PC-3 (cell line): Measurements from ENCODE around the gene FOXE1. TPM values are rescaled to one million over a fixed set of nuclear protein-coding genes. Genes with fewer than 3 reads are reported as not detected.

Source experiments
- ATAC-seq: fragments of 200-7000 bp; cut with Tn5 transposase; 2 replicates; pipeline ENCODE4 v1.9.1; 2020; ENCODE audit warnings: mild to moderate bottlenecking, moderate library complexity
- BruUV-seq: library from RNA; stranded (reverse); fragments of 400-500 nt; replicated peaks from 2 replicates; lab custom pipeline; 2021; lab: Mats Ljungman, UMichigan
- CTCF ChIA-PET: fragments of 300-600 bp; sonication (Branson Sonifier 250); formaldehyde crosslinking; loops from one replicate; lab custom pipeline; 2022; ENCODE audit warnings: antibody characterized with exemption; lab: Charles Lee
- POLR2A ChIA-PET: fragments of 300-600 bp; sonication (Branson Sonifier 250); formaldehyde crosslinking; loops from one replicate; lab custom pipeline; 2022; ENCODE audit warnings: antibody characterized with exemption; ENCODE audit not compliant: unreplicated experiment; lab: Charles Lee
- DNase-seq: peaks from one replicate; pipeline ENCODE4 v3.0.0-alpha.2; 2015
- H2AFZ ChIP-seq: fragments of 300-600 bp; sonication (generic); 2 replicates; pipeline ENCODE4 v1.6.0; 2016; ENCODE audit warnings: antibody characterized with exemption, low read length
- H3F3A ChIP-seq: fragments of 300-600 bp; sonication (generic); one replicate; pipeline ENCODE4 v1.6.0; 2017; ENCODE audit warnings: antibody characterized with exemption, low read length, control low read depth, mild to moderate bottlenecking; ENCODE audit not compliant: unreplicated experiment
- H3K27ac ChIP-seq: fragments of 300-600 bp; sonication (generic); 2 replicates; pipeline ENCODE4 v1.5.1; 2016; ENCODE audit warnings: mild to moderate bottlenecking, low read length
- H3K27me3 ChIP-seq: fragments of 300-600 bp; sonication (generic); 2 replicates; pipeline ENCODE4 v1.6.1; 2016; ENCODE audit warnings: low read length, mixed read lengths
- H3K36me3 ChIP-seq: fragments of 300-600 bp; sonication (generic); 2 replicates; pipeline ENCODE4 v1.6.1; 2016; ENCODE audit warnings: low read depth, mixed run types, low read length, mixed read lengths
- H3K4me1 ChIP-seq: fragments of 300-600 bp; sonication (generic); 2 replicates; pipeline ENCODE4 v1.5.1; 2016; ENCODE audit warnings: low read length; ENCODE audit not compliant: insufficient read depth
- H3K4me2 ChIP-seq: fragments of 300-600 bp; sonication (generic); 2 replicates; pipeline ENCODE4 v1.6.0; 2016; ENCODE audit warnings: low read length
- H3K4me3 ChIP-seq: fragments of 300-600 bp; sonication (generic); 2 replicates; pipeline ENCODE4 v1.5.1; 2016; ENCODE audit warnings: mild to moderate bottlenecking, low read length, mixed read lengths
- H3K79me2 ChIP-seq: fragments of 300-600 bp; sonication (generic); 2 replicates; pipeline ENCODE4 v1.6.1; 2017; ENCODE audit warnings: low read length, mixed read lengths
- H3K9ac ChIP-seq: fragments of 300-600 bp; sonication (generic); 2 replicates; pipeline ENCODE4 v1.6.0; 2016; ENCODE audit warnings: mild to moderate bottlenecking, low read length
- H3K9me2 ChIP-seq: fragments of 300-600 bp; sonication (generic); replicated peaks from 2 replicates; pipeline ENCODE4 v1.6.1; 2016; ENCODE audit warnings: mixed run types, low read length, mixed read lengths
- H3K9me3 ChIP-seq: fragments of 300-600 bp; sonication (generic); 2 replicates; pipeline ENCODE4 v1.6.1; 2016; ENCODE audit warnings: low read length, mixed read lengths
- H4K20me1 ChIP-seq: fragments of 300-600 bp; sonication (generic); 2 replicates; pipeline ENCODE4 v1.6.1; 2016; ENCODE audit warnings: low read length, mixed read lengths
- EZH2 ChIP-seq: fragments of 300-600 bp; sonication (generic); IDR thresholded peaks from one replicate; pipeline ENCODE4 v1.6.1; 2017; ENCODE audit warnings: antibody characterized with exemption, mild to moderate bottlenecking, low read length; ENCODE audit not compliant: unreplicated experiment
- EZH2phosphoT487 ChIP-seq: fragments of 300-600 bp; sonication (generic); IDR thresholded peaks from 2 replicates; pipeline ENCODE4 v1.6.1; 2018; ENCODE audit warnings: mild to moderate bottlenecking, antibody characterized with exemption, low read length, borderline replicate concordance
- intact Hi-C: fragments of 100-400 bp; cut with micrococcal nuclease; formaldehyde crosslinking; loops from 2 replicates; pipeline ENCODE4 v1.9.0; 2023
- total RNA-seq: library from RNA; depleted of rRNA; stranded (reverse); fragments of >200 nt; gene quantifications from 2 replicates; pipeline ENCODE4 v1.2.3, GENCODE V29; 2014
- TF ChIP-seq, protein P1 (sequence below): fragments of 300-600 bp; sonication (generic); conservative IDR thresholded peaks from 2 replicates; pipeline ENCODE4 v1.5.1; 2017; ENCODE audit warnings: antibody characterized with exemption, low read depth, mild to moderate bottlenecking, low read length

FOXE1 gene
- total RNA-seq, 1 experiment from 2014 or later = not detected

- ATAC-seq = no peak
- H3K27me3 ChIP-seq = no peaks in the 10 kb centered on the region
- intact Hi-C loops = no loop called here
- H3K36me3 ChIP-seq = no peaks in the 10 kb centered on the region
- TF ChIP-seq, protein P1, sequence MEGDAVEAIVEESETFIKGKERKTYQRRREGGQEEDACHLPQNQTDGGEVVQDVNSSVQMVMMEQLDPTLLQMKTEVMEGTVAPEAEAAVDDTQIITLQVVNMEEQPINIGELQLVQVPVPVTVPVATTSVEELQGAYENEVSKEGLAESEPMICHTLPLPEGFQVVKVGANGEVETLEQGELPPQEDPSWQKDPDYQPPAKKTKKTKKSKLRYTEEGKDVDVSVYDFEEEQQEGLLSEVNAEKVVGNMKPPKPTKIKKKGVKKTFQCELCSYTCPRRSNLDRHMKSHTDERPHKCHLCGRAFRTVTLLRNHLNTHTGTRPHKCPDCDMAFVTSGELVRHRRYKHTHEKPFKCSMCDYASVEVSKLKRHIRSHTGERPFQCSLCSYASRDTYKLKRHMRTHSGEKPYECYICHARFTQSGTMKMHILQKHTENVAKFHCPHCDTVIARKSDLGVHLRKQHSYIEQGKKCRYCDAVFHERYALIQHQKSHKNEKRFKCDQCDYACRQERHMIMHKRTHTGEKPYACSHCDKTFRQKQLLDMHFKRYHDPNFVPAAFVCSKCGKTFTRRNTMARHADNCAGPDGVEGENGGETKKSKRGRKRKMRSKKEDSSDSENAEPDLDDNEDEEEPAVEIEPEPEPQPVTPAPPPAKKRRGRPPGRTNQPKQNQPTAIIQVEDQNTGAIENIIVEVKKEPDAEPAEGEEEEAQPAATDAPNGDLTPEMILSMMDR = no peak
- TF ChIP-seq EZH2phosphoT487 (no peak), EZH2 (no peak)
- no peaks in the 10 kb centered on the region for H3K4me1 ChIP-seq
- BruUV-seq = no TSS peak
- no peak for DNase-seq
- ChIA-PET CTCF (no interaction called here), POLR2A (no interaction called here)
- H3K27ac ChIP-seq = no peak overlapping the region
- H3K79me2 ChIP-seq = no peaks in the 10 kb centered on the region
- H2AFZ ChIP-seq = no peak overlapping the region
- no peak overlapping the region for H3K4me3 ChIP-seq
- H3K9me3 ChIP-seq = peaks cover 11% of the 10 kb centered on the region; the same call in 1 of the 2 replicates
- no peak overlapping the region for H3K4me2 ChIP-seq
- H4K20me1 ChIP-seq = no peaks in the 10 kb centered on the region
- H3F3A ChIP-seq = no peaks in the 10 kb centered on the region
- no peaks in the 10 kb centered on the region for H3K9me2 ChIP-seq
- H3K9ac ChIP-seq = no peak overlapping the region
These were observed 13.3 kb downstream of the FOXE1 start for GRCh38 chr9:97866300-97866699.

GRCh38 chr9:97866848-97867247, 13.8 kb downstream of the FOXE1 start:
- Histone ChIP-seq H3K27ac (no peak overlapping the region), H3K79me2 (no peaks in the 10 kb centered on the region), H3K4me3 (no peak overlapping the region), H3K27me3 (no peaks in the 10 kb centered on the region), H3K4me1 (no peaks in the 10 kb centered on the region), H3K9ac (no peak overlapping the region), H3K9me3 (peaks cover 11% of the 10 kb centered on the region; the same call in 1 of the 2 replicates), H3F3A (no peaks in the 10 kb centered on the region), H2AFZ (no peak overlapping the region), H3K4me2 (no peak overlapping the region), H3K9me2 (no peaks in the 10 kb centered on the region), H4K20me1 (no peaks in the 10 kb centered on the region), H3K36me3 (no peaks in the 10 kb centered on the region)
- DNase-seq (no peak), ATAC-seq (no peak)
- no peak for TF ChIP-seq EZH2
- TF ChIP-seq, protein P1 = no peak
- no peak for TF ChIP-seq EZH2phosphoT487
- POLR2A ChIA-PET = no interaction called here
- intact Hi-C loops = no loop called here
- CTCF ChIA-PET = no interaction called here
- no TSS peak for BruUV-seq

- ChIA-PET CTCF (no interaction called here), POLR2A (no interaction called here)
- ATAC-seq = no peak
- Histone ChIP-seq H3K27ac (no peak overlapping the region), H3K4me1 (peaks cover 5% of the 10 kb centered on the region), H3K9me2 (no peaks in the 10 kb centered on the region), H3K79me2 (no peaks in the 10 kb centered on the region), H3K4me2 (no peak overlapping the region), H3K4me3 (no peak overlapping the region), H3K27me3 (no peaks in the 10 kb centered on the region), H3F3A (no peaks in the 10 kb centered on the region), H3K9ac (no peak overlapping the region), H4K20me1 (no peaks in the 10 kb centered on the region), H3K36me3 (no peaks in the 10 kb centered on the region), H2AFZ (no peak overlapping the region), H3K9me3 (peaks cover 11% of the 10 kb centered on the region; the same call in 1 of the 2 replicates)
- BruUV-seq = no TSS peak
- TF ChIP-seq EZH2 (no peak), EZH2phosphoT487 (no peak)
- TF ChIP-seq, protein P1 = no peak
- no peak for DNase-seq
- intact Hi-C loops = no loop called here
These were observed 15.8 kb downstream of the FOXE1 start for GRCh38 chr9:97868859-97869258.
